Ascending aorta (tissue), 2 donors: ENCODE measurements around the gene FDX2. TPM values are rescaled to one million over a fixed set of nuclear protein-coding genes. Genes with fewer than 3 reads are reported as not detected.

Experiments
- DNase-seq, 2 donors: peaks; one replicate each; pipeline ENCODE4 v3.0.0-alpha.2; 2019; ENCODE audit warnings: low spot score in 2 of 2
- H3K27ac ChIP-seq, 2 donors: fragments of 200-600 bp; sonication (generic); one replicate each; pipeline ENCODE4 v1.5.1; 2016 to 2017; ENCODE audit warnings: mild to moderate bottlenecking in 1 of 2
- H3K27me3 ChIP-seq: fragments of 200-600 bp; sonication (generic); one replicate; pipeline ENCODE4 v1.5.1; 2017
- H3K36me3 ChIP-seq, 2 donors: fragments of 200-600 bp; sonication (generic); one replicate each; pipeline ENCODE4 v1.5.1; 2016
- H3K4me1 ChIP-seq, 2 donors: fragments of 200-600 bp; sonication (generic); one replicate each; pipeline ENCODE4 v1.5.1; 2016 to 2017; ENCODE audit warnings: mild to moderate bottlenecking in 1 of 2
- H3K4me3 ChIP-seq, 2 donors: fragments of 200-600 bp; sonication (generic); one replicate each; pipeline ENCODE4 v1.5.1; 2016 to 2017; ENCODE audit warnings: mild to moderate bottlenecking in 1 of 2
- H3K9me3 ChIP-seq, 2 donors: fragments of 200-600 bp; sonication (generic); one replicate each; pipeline ENCODE4 v1.5.1; 2016
- intact Hi-C: fragments of 100-400 bp; cut with DNase I; formaldehyde crosslinking; loops from one replicate; pipeline ENCODE4 v1.15.1; 2023
- total RNA-seq: library from RNA; depleted of rRNA; stranded (reverse); fragments of >200 nt; gene quantifications from one replicate; pipeline ENCODE4 v1.1.0, GENCODE V29; 2016
- TF ChIP-seq, protein P1 (sequence below), 3 experiments: fragments of 200-600 bp in 2 of 3; fragments of 450-650 bp in 1 of 3; sonication (generic) in 2 of 3; IDR thresholded peaks; one replicate each; pipeline ENCODE4 v1.5.1; 2016 to 2019; ENCODE audit warnings: antibody characterized with exemption in 3 of 3, mild to moderate bottlenecking in 1 of 3, moderate library complexity in 1 of 3

The FDX2 gene
- total RNA-seq, 1 donor from 2014 or later = 16.8 TPM

DNA sequence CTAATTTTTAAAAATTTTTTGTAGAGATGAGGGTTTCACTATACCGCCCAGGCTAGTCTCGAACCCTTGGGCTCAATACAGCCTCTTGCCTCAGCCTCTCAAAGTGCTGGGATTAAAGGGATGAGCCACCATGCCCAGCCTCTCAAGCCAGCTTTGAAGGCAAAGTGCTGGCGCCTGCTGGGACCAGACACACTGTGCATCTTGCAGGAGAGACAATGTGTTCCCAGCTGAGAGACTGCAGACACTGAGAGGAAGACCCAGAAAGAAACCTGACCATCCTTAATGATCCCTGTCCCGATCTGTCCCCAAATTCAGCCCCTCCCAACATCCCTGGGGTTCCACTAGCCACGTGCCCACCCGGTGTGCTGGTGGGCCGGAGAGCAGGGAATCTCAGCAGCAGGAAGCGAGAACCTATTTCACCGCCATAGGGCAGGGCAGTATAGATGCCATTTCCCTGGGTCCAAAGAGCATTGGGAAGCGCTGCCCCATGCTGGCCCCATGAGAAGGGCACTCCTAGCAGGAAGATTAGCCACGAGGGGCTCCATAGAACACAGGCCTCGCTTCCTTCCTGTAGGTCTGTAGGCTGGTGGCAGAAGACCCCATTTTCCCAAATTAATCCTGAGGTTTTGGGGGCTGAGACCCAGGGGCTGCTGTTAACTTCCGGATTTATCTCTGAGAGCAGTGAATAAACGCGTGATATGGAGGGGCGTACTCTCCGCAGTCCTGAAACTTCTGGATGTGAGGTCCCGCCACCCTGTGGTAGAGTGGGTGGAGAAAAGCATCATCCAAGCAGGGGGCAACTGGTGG is 16.5 kb upstream of the FDX2 start:
- Histone ChIP-seq H3K36me3 (peaks cover 30 to 32% of the 10 kb centered on the region in 2 donors), H3K9me3 (no peaks in the 10 kb centered on the region), H3K4me3 (peak overlapping the region; percentile 66 to 89), H3K27ac (peak overlapping the region; percentile 87 to 94), H3K27me3 (no peaks in the 10 kb centered on the region), H3K4me1 (peaks cover 4 to 12% of the 10 kb centered on the region in 2 donors)
- intact Hi-C loops = loop anchor here (2.0 to 10.0 kb wide), 3 partner anchors 62 to 208 kb away; partner anchors contain the start of genes ICAM1 and MRPL4
- no peak for DNase-seq
- TF ChIP-seq, protein P1, sequence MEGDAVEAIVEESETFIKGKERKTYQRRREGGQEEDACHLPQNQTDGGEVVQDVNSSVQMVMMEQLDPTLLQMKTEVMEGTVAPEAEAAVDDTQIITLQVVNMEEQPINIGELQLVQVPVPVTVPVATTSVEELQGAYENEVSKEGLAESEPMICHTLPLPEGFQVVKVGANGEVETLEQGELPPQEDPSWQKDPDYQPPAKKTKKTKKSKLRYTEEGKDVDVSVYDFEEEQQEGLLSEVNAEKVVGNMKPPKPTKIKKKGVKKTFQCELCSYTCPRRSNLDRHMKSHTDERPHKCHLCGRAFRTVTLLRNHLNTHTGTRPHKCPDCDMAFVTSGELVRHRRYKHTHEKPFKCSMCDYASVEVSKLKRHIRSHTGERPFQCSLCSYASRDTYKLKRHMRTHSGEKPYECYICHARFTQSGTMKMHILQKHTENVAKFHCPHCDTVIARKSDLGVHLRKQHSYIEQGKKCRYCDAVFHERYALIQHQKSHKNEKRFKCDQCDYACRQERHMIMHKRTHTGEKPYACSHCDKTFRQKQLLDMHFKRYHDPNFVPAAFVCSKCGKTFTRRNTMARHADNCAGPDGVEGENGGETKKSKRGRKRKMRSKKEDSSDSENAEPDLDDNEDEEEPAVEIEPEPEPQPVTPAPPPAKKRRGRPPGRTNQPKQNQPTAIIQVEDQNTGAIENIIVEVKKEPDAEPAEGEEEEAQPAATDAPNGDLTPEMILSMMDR (IDR thresholded peaks at IDR 0.05) = no peak

DNA sequence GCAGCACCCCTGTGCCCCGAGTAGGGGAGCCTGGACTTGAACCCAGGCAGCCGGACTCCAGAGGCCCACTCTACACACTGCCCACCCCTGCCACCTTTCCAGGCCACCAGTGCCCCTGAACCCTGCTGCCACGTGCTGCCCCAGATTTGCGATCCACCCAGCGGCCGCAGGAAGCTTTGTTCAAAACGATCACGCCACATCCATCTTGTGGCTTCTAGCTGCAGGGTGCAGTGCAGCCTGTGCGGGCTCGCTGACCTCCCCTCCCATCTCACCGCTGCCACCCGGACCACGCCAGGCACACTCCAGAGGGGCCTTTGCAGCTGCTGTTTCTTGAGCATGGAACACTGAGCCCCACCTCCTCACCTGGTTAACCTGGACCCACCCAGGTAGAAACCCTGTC is 13.7 kb upstream of the FDX2 start:
- TF ChIP-seq, protein P1 (IDR thresholded peaks at IDR 0.05) = no peak
- peaks cover 57 to 59% of the 10 kb centered on the region in 2 donors for H3K36me3 ChIP-seq
- no peak overlapping the region for H3K27ac ChIP-seq
- no peaks in the 10 kb centered on the region for H3K9me3 ChIP-seq
- intact Hi-C loops = no loop called here
- no peaks in the 10 kb centered on the region for H3K27me3 ChIP-seq
- H3K4me3 ChIP-seq = no peak overlapping the region
- H3K4me1 ChIP-seq = peaks cover 4 to 12% of the 10 kb centered on the region in 2 donors
- no peak for DNase-seq

DNA sequence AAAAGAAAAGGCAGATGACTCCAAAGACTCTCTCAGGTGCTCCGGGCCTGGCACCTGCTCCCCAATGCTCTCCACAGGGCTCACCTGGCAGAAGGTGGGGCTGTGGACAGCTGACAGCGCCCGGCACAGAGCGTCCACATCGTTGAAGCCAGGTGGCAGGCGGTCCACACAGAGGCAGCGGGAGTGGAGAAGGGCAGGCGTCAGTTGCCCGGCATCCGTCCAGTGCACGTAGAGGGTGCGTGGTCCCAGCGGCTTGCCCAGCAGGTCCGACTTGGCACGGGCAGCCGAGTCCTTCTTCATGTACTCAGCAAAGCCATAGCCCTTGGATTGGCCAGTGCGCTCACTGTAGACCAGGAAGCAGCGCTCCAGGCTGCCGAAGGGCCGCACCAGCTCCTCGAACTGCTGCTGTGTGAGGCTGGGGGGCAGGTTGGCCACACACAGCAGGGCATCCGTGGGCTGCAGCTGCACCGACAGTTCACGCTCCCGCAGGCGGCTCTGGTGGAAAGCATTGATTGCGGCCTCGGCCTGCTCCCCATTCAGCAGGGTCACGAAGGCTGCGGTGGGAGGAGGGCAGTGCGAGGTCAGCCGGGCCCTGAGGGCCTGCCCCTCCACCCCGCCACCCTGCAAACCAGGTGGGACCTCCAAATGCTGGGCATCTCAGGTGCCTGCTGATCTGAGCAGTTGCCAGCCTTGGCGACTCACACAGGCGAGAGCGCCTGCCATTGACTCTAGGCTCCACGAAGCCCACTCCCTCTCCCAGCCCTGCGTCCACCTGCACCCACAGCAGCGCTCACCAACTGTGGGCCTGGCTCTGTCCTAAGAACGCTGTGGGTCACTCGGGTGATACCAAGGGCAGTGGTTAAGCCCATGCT is 13.0 kb upstream of the FDX2 start:
- no peaks in the 10 kb centered on the region for H3K9me3 ChIP-seq
- intact Hi-C loops = no loop called here
- H3K36me3 ChIP-seq = peaks cover 65 to 66% of the 10 kb centered on the region in 2 donors
- TF ChIP-seq, protein P1 (IDR thresholded peaks at IDR 0.05) = no peak
- H3K27me3 ChIP-seq = no peaks in the 10 kb centered on the region
- H3K4me3 ChIP-seq = no peak overlapping the region
- no peak overlapping the region for H3K27ac ChIP-seq
- H3K4me1 ChIP-seq = peaks cover 4 to 12% of the 10 kb centered on the region in 2 donors
- no peak for DNase-seq

DNA sequence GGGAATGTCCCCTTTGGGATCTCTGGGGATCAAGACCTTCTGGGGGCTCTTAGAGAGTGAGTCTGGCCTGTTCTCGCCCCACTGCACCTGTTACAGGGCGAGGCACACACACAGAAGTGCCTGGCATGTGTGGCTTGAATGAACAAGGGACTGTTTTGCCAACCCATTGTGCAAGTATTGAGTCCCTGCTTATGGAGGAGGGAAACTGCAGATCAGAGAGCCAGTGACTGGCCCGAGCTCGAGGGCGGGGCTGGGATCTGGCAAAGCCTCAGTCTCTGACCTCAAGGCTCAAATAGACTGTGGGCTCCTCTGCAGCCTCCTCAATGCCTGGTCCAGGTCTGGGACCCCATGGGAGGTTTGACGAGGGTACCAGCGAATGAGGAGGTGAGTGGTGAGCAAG is 12.0 kb upstream of the FDX2 start:
- DNase-seq = no peak
- no peak overlapping the region for H3K27ac ChIP-seq
- intact Hi-C loops = no loop called here
- H3K27me3 ChIP-seq = no peaks in the 10 kb centered on the region
- no peak overlapping the region for H3K4me3 ChIP-seq
- H3K4me1 ChIP-seq = peaks cover 4 to 12% of the 10 kb centered on the region in 2 donors
- H3K9me3 ChIP-seq = no peaks in the 10 kb centered on the region
- TF ChIP-seq, protein P1 (IDR thresholded peaks at IDR 0.05) = no peak
- peaks cover 74 to 76% of the 10 kb centered on the region in 2 donors for H3K36me3 ChIP-seq

DNA sequence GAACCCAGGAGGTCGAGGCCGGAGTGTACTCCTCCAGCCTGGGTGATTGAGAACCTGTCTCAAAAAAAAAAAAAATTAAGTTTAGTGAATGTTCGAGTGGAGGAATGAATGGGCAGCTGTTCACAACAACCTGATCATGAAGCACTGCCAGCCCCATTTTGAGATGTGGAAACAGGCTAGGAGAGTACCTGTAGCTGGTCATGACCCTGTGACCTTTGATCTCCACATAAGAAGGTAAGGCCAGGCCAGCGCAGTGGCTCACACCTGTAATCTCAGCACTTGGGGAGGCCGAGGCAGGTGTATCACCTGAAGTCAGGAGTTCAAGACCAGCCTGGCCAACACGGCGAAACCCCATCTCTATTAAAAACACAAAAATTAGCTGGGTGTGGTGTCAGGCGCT is 9.9 kb upstream of the FDX2 start:
- no peak overlapping the region for H3K27ac ChIP-seq
- intact Hi-C loops = no loop called here
- peaks cover 92 to 97% of the 10 kb centered on the region in 2 donors for H3K36me3 ChIP-seq
- H3K4me3 ChIP-seq = no peak overlapping the region
- TF ChIP-seq, protein P1 (IDR thresholded peaks at IDR 0.05) = no peak
- DNase-seq = no peak
- H3K27me3 ChIP-seq = no peaks in the 10 kb centered on the region
- no peaks in the 10 kb centered on the region for H3K9me3 ChIP-seq
- H3K4me1 ChIP-seq = no peaks in the 10 kb centered on the region
